ENCODE results near the gene PLPP4. TPM values are rescaled to one million over a fixed set of nuclear protein-coding genes. Genes with fewer than 3 reads are reported as not detected.

Gene PLPP4
- total RNA-seq, 1 experiment from 2014 or later, result not detected

DNA sequence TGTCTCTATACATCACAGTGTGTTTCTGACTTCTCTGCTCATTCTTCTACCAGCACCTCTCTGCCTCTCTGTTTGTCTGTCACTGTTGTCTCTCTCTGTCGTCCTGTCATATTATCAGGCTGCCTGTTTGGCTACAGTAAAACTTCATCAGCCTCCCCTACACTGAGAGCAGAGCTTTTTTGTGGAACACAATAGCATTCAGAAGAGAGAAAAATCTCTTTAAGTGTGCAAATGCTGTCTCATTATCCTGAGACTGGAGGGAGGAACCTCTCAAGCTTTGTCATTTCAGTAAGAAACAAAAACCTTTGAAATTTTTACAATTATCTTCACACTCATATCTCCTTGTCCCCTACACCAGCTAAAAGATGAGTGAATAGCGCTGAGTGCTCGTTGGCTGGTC lies 148.4 kb downstream of the PLPP4 start:
- TF ChIP-seq, protein P1, sequence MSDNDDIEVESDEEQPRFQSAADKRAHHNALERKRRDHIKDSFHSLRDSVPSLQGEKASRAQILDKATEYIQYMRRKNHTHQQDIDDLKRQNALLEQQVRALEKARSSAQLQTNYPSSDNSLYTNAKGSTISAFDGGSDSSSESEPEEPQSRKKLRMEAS (IDR thresholded peaks at IDR 0.05), result no peak
- TF ChIP-seq POLR2A (IDR thresholded peaks at IDR 0.05; ENCODE audit: borderline replicate concordance, extremely low read depth, insufficient read depth, insufficient read length), result no peak
- TF ChIP-seq, protein P2, sequence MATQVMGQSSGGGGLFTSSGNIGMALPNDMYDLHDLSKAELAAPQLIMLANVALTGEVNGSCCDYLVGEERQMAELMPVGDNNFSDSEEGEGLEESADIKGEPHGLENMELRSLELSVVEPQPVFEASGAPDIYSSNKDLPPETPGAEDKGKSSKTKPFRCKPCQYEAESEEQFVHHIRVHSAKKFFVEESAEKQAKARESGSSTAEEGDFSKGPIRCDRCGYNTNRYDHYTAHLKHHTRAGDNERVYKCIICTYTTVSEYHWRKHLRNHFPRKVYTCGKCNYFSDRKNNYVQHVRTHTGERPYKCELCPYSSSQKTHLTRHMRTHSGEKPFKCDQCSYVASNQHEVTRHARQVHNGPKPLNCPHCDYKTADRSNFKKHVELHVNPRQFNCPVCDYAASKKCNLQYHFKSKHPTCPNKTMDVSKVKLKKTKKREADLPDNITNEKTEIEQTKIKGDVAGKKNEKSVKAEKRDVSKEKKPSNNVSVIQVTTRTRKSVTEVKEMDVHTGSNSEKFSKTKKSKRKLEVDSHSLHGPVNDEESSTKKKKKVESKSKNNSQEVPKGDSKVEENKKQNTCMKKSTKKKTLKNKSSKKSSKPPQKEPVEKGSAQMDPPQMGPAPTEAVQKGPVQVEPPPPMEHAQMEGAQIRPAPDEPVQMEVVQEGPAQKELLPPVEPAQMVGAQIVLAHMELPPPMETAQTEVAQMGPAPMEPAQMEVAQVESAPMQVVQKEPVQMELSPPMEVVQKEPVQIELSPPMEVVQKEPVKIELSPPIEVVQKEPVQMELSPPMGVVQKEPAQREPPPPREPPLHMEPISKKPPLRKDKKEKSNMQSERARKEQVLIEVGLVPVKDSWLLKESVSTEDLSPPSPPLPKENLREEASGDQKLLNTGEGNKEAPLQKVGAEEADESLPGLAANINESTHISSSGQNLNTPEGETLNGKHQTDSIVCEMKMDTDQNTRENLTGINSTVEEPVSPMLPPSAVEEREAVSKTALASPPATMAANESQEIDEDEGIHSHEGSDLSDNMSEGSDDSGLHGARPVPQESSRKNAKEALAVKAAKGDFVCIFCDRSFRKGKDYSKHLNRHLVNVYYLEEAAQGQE (IDR thresholded peaks at IDR 0.05; ENCODE audit: low read depth), result no peak
- no peak for TF ChIP-seq YY1 (IDR thresholded peaks at IDR 0.05; ENCODE audit: extremely low read depth, insufficient replicate concordance, low read depth, low read length)
- no peak for TF ChIP-seq ZFX (IDR thresholded peaks at IDR 0.05)
- TF ChIP-seq FOSL1 (IDR thresholded peaks at IDR 0.05; ENCODE audit: low read depth), result no peak
- no peak for TF ChIP-seq SIN3A (IDR thresholded peaks at IDR 0.05; ENCODE audit: low read depth)
- H3K9ac ChIP-seq (ENCODE audit: low read length), result no peak overlapping the region
- H3K4me1 ChIP-seq (ENCODE audit: control insufficient read depth in 1 of 2, insufficient read depth in 2 of 2, low read length in 2 of 2), result peaks cover 0 to 6% of the 10 kb centered on the region in 2 experiments; a peak in 1 of 4 replicates
- no peak overlapping the region for H3K4me3 ChIP-seq (replicated peaks in 1 of 2; ENCODE audit: low read depth in 1 of 2, low read length in 2 of 2)
- ChIA-PET RAD21 (ENCODE audit: low non-redundant PET in 1 of 2, low total read pairs in 2 of 2, uncharacterized antibody in 2 of 2, unreplicated experiment in 2 of 2) (no interaction called here), POLR2A (no interaction called here), CTCF (no interaction called here)
- H3K4me2 ChIP-seq (ENCODE audit: low read length), result no peak overlapping the region
- DNase-seq (ENCODE audit: low read depth, low spot score), result no peak
- no peaks in the 10 kb centered on the region for H3K36me3 ChIP-seq (ENCODE audit: control insufficient read depth in 1 of 2, insufficient read depth in 2 of 2, low read length in 2 of 2)
- H3K79me2 ChIP-seq (ENCODE audit: insufficient read depth, low read length), result no peaks in the 10 kb centered on the region
- H3K9me3 ChIP-seq (ENCODE audit: control insufficient read depth in 1 of 2, insufficient read depth in 1 of 2, low read depth in 1 of 2, low read length in 2 of 2), result no peaks in the 10 kb centered on the region; a peak in 1 of 4 replicates
- no TSS peak for BruUV-seq (replicated peaks)
- no peaks in the 10 kb centered on the region for H4K20me1 ChIP-seq (ENCODE audit: insufficient read depth)
- no peak overlapping the region for H2AFZ ChIP-seq (ENCODE audit: low read depth, low read length, poor library complexity, severe bottlenecking)
- no peak for ATAC-seq
- H3K9me2 ChIP-seq (ENCODE audit: insufficient read depth), result no peaks in the 10 kb centered on the region
- no peaks in the 10 kb centered on the region for H3K27me3 ChIP-seq (ENCODE audit: insufficient read depth, low read length)
- H3K27ac ChIP-seq (ENCODE audit: low read depth, low read length), result no peak overlapping the region
- intact Hi-C loops (cut with micrococcal nuclease), result no loop called here
